ENCODE measurements around the gene HBG1.

- TF ChIP-seq CTCF (conservative IDR thresholded peaks at IDR 0.05) (no peak), ZFX (IDR thresholded peaks at IDR 0.05) (no peak)
Observed at GRCh38 chr11:5284637-5285036, 35.0 kb upstream of the HBG1 start.

Data from C4-2B (cell line).